Measurements from ENCODE around the gene CORO1A. TPM values are rescaled to one million over a fixed set of nuclear protein-coding genes. Genes with fewer than 3 reads are reported as not detected.
"Not testable (repeated sequence)": the region's sequence is repeated elsewhere in the genome, so short reads cannot be mapped to it uniquely, and the experiment has no call there.

CORO1A gene
- total RNA-seq, 1 donor, result 0.36 TPM

GRCh38 chr16:30199608-30200343, 16.4 kb downstream of the CORO1A start:
- not testable (repeated sequence) for H3K4me1 ChIP-seq (ENCODE audit: insufficient read depth, low read length); H3K4me2 ChIP-seq (ENCODE audit: insufficient read depth, low read length); H3K27me3 ChIP-seq (ENCODE audit: insufficient read depth, low read length); H4K20me1 ChIP-seq (ENCODE audit: insufficient read depth, low read length); H2AFZ ChIP-seq (ENCODE audit: low read length); H3K27ac ChIP-seq (ENCODE audit: low read depth, low read length); DNase-seq (ENCODE audit: insufficient read length, low spot score, missing footprints); H3K79me2 ChIP-seq (ENCODE audit: insufficient read depth, low read length); H3K4me3 ChIP-seq (ENCODE audit: insufficient read depth, low read length); H3K9me3 ChIP-seq (ENCODE audit: low read depth, low read length); H3K36me3 ChIP-seq (ENCODE audit: insufficient read depth, low read length)

DNA sequence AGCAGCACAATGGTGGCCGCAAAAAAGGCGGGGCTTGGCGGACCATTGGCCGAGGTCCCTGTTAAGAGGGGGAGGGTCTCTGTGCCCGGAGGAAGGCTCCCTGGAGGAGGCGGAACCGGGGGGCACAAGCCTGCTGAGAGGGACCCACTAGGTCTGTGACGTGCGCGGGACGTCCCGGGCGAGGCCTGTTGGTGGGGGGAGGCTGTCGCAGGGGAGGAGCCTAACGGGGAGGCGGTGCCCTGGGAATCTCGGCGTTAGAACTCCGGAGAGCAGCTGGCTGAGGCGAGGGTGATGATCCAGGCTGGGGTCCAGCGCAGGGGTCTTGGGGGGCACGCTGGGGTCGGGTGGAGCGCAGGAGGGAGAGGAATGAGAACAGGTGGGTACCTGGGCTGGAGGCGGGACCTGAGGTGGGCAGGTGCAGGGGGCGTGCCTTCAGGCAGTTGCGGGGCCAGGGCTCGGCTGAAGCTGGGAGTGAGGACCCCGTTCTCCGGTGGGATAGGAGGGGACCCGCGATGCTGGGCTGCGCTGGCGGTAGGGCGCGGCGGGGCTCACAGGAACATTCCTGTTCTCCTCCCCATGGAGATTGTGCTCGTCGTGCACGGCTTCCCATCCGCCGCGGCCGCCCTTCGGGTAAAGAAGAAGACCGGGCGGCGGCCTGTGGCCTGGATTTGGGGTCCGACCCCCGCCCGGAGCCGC, 22.3 kb downstream of the CORO1A start:
- not testable (repeated sequence) for H3K27me3 ChIP-seq (ENCODE audit: insufficient read depth, low read length); H3K4me2 ChIP-seq (ENCODE audit: insufficient read depth, low read length); DNase-seq (ENCODE audit: insufficient read length, low spot score, missing footprints); H2AFZ ChIP-seq (ENCODE audit: low read length); H3K9me3 ChIP-seq (ENCODE audit: low read depth, low read length); H3K36me3 ChIP-seq (ENCODE audit: insufficient read depth, low read length); H3K4me1 ChIP-seq (ENCODE audit: insufficient read depth, low read length); H3K27ac ChIP-seq (ENCODE audit: low read depth, low read length); H3K79me2 ChIP-seq (ENCODE audit: insufficient read depth, low read length); H4K20me1 ChIP-seq (ENCODE audit: insufficient read depth, low read length)
- H3K4me3 ChIP-seq (ENCODE audit: insufficient read depth, low read length), result peak overlapping the region; percentile 65

DNA sequence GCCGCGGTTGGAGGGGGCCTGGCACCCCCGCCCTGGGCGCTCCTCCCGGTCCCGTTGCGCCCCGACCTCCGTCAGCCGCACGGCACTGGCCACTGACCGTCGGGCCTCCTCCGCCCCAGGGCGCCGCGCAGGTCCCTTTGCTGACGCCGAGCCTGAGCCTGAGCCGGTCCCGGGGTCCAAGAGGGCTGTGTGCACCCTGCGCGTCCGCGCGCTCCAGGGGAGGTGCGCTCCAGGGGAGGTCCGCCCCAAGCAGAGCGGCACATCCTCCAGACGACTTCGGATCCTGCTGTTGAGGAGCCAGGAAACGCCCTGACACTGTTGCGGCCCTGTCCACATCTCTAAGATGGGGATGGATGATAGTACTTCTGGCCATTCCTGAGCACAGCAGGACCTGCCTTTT, 22.9 kb downstream of the CORO1A start:
- not testable (repeated sequence) for H4K20me1 ChIP-seq (ENCODE audit: insufficient read depth, low read length); H3K79me2 ChIP-seq (ENCODE audit: insufficient read depth, low read length); H3K9me3 ChIP-seq (ENCODE audit: low read depth, low read length); H2AFZ ChIP-seq (ENCODE audit: low read length); H3K27ac ChIP-seq (ENCODE audit: low read depth, low read length); H3K36me3 ChIP-seq (ENCODE audit: insufficient read depth, low read length); DNase-seq (ENCODE audit: insufficient read length, low spot score, missing footprints); H3K27me3 ChIP-seq (ENCODE audit: insufficient read depth, low read length); H3K4me2 ChIP-seq (ENCODE audit: insufficient read depth, low read length); H3K4me1 ChIP-seq (ENCODE audit: insufficient read depth, low read length)
- H3K4me3 ChIP-seq (ENCODE audit: insufficient read depth, low read length), result peak overlapping the region; percentile 65

- H3K79me2 ChIP-seq (ENCODE audit: insufficient read depth, low read length); H3K27me3 ChIP-seq (ENCODE audit: insufficient read depth, low read length); H3K4me2 ChIP-seq (ENCODE audit: insufficient read depth, low read length); H3K4me3 ChIP-seq (ENCODE audit: insufficient read depth, low read length); H4K20me1 ChIP-seq (ENCODE audit: insufficient read depth, low read length); H3K36me3 ChIP-seq (ENCODE audit: insufficient read depth, low read length); H2AFZ ChIP-seq (ENCODE audit: low read length); H3K4me1 ChIP-seq (ENCODE audit: insufficient read depth, low read length); H3K9me3 ChIP-seq (ENCODE audit: low read depth, low read length); DNase-seq (ENCODE audit: insufficient read length, low spot score, missing footprints); H3K27ac ChIP-seq (ENCODE audit: low read depth, low read length): not testable (repeated sequence)
Observed at GRCh38 chr16:30207063-30207704, 23.8 kb downstream of the CORO1A start.

DNA sequence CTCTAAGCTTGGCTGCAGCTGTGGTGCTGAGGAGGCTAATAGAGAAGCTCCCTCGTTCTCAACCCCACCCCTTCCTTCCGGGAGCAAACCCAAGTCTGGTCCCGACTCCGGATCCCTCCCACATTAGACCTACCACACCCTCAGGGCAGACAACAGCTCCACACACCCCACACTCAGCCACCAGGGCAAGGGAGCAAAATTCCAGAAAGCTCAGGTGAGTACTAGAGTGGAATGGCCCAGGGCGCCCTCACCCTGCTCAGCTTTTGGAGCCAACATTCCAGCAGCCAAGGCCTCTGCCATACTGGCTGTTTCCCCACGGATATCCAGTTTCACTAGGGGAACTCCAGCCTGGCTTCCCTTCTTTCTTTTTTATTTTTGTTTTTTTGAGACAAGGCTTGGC, 25.6 kb downstream of the CORO1A start:
- not testable (repeated sequence) for H3K27ac ChIP-seq (ENCODE audit: low read depth, low read length); H4K20me1 ChIP-seq (ENCODE audit: insufficient read depth, low read length); DNase-seq (ENCODE audit: insufficient read length, low spot score, missing footprints); H3K4me2 ChIP-seq (ENCODE audit: insufficient read depth, low read length); H3K79me2 ChIP-seq (ENCODE audit: insufficient read depth, low read length); H3K27me3 ChIP-seq (ENCODE audit: insufficient read depth, low read length); H3K36me3 ChIP-seq (ENCODE audit: insufficient read depth, low read length); H2AFZ ChIP-seq (ENCODE audit: low read length); H3K4me3 ChIP-seq (ENCODE audit: insufficient read depth, low read length); H3K9me3 ChIP-seq (ENCODE audit: low read depth, low read length); H3K4me1 ChIP-seq (ENCODE audit: insufficient read depth, low read length)

- not testable (repeated sequence) for H3K4me3 ChIP-seq (ENCODE audit: insufficient read depth, low read length); DNase-seq (ENCODE audit: insufficient read length, low spot score, missing footprints); H3K9me3 ChIP-seq (ENCODE audit: low read depth, low read length); H4K20me1 ChIP-seq (ENCODE audit: insufficient read depth, low read length); H3K36me3 ChIP-seq (ENCODE audit: insufficient read depth, low read length); H3K27ac ChIP-seq (ENCODE audit: low read depth, low read length); H3K4me1 ChIP-seq (ENCODE audit: insufficient read depth, low read length); H3K27me3 ChIP-seq (ENCODE audit: insufficient read depth, low read length); H3K79me2 ChIP-seq (ENCODE audit: insufficient read depth, low read length); H2AFZ ChIP-seq (ENCODE audit: low read length); H3K4me2 ChIP-seq (ENCODE audit: insufficient read depth, low read length)
Observed at GRCh38 chr16:30211414-30211813, 28.0 kb downstream of the CORO1A start.

DNA sequence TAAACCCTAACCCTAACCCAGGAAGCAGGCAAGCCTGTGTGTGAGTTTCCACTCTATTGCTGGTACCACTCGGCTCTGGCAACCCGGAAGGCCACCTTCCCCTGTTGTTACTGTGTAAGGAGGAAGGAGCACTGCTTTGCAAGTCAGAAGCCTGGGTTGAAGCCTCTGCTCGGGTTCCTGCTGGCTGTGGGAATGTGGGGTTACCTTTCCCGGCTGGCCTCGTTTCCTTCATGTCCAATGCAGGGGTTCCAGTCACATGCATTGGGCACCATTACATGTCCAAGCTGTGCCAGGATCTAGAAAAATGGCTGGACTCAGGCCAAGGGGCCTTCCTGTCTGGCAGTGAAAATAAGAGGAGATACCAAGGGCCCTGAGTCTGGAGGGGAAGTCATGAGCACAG, 33.7 kb downstream of the CORO1A start:
- not testable (repeated sequence) for H3K4me2 ChIP-seq (ENCODE audit: insufficient read depth, low read length); H3K27me3 ChIP-seq (ENCODE audit: insufficient read depth, low read length); H3K36me3 ChIP-seq (ENCODE audit: insufficient read depth, low read length); H3K9me3 ChIP-seq (ENCODE audit: low read depth, low read length); H4K20me1 ChIP-seq (ENCODE audit: insufficient read depth, low read length); H3K4me3 ChIP-seq (ENCODE audit: insufficient read depth, low read length); DNase-seq (ENCODE audit: insufficient read length, low spot score, missing footprints); H2AFZ ChIP-seq (ENCODE audit: low read length); H3K27ac ChIP-seq (ENCODE audit: low read depth, low read length); H3K79me2 ChIP-seq (ENCODE audit: insufficient read depth, low read length); H3K4me1 ChIP-seq (ENCODE audit: insufficient read depth, low read length)

Measured in osteoblast (primary cell).